ENCODE data around the gene WDFY4.
"Not testable (repeated sequence)": the region's sequence is repeated elsewhere in the genome, so short reads cannot be mapped to it uniquely, and the experiment has no call there.

Gene WDFY4, protein sequence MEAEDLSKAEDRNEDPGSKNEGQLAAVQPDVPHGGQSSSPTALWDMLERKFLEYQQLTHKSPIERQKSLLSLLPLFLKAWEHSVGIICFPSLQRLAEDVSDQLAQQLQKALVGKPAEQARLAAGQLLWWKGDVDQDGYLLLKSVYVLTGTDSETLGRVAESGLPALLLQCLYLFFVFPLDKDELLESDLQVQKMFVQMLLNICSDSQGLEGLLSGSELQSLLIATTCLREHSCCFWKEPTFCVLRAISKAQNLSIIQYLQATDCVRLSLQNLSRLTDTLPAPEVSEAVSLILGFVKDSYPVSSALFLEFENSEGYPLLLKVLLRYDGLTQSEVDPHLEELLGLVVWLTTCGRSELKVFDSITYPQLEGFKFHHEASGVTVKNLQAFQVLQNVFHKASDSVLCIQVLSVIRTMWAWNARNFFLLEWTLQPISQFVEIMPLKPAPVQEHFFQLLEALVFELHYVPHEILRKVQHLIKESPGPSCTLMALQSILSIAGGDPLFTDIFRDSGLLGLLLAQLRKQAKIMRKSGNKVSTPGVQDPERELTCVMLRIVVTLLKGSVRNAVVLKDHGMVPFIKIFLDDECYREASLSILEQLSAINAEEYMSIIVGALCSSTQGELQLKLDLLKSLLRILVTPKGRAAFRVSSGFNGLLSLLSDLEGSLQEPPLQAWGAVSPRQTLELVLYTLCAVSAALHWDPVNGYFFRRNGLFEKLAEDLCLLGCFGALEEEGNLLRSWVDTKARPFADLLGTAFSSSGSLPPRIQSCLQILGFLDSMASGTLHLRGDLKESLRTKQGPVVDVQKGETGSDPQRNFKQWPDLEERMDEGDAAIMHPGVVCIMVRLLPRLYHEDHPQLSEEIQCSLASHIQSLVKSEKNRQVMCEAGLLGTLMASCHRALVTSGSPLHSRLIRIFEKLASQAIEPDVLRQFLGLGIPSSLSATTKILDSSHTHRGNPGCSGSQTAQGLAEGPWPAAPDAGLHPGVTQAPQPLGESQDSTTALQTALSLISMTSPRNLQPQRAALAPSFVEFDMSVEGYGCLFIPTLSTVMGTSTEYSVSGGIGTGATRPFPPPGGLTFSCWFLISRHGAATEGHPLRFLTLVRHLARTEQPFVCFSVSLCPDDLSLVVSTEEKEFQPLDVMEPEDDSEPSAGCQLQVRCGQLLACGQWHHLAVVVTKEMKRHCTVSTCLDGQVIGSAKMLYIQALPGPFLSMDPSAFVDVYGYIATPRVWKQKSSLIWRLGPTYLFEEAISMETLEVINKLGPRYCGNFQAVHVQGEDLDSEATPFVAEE (N-terminal part only)

DNA sequence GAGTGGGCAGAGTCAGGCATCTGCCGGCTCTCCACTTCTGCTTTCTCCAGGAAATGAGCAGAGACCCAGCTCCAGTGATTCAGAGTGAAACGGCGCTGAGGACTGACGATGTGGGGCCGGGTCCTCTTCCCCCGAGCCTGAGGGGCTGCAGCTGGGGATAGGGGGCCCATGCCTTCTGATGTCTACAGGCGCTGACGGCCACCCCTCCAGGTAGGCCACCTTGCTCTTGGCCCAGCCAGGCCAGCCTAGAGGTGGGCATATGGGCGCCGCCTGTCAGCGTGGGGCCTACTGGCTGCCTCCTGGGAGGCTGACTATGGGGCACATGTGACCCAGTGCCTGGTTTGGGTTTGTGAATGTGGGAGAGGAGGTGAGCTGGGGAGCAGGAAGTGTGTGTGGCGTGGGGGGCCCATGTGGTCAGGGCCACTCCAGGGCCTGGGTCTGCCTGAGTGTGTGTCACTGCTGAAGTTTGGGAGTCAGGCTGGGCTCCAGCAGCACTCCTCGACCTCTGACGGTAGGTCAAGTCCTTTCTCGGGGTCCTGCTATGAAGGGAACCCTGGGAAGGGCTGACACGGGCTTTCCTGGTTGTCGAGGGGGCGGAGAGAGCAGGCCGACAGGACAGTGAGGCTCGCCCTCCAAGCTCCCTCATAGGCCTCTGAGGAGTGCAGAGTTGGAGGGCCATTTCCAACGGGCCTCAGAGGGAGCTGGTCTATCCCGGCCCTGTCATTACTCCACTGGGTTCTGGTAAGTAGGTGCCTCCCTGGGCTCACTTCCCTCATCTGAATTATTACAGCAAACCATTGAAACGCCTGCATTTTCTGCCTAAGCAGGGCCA lies at the start of gene WDFY4:
WDFY4 (plus strand) TSS at position 82 of the 832 bp plus-strand sequence. CDS start 24,860 bp downstream, outside the sequence.
- DNase-seq: no peak

DNA sequence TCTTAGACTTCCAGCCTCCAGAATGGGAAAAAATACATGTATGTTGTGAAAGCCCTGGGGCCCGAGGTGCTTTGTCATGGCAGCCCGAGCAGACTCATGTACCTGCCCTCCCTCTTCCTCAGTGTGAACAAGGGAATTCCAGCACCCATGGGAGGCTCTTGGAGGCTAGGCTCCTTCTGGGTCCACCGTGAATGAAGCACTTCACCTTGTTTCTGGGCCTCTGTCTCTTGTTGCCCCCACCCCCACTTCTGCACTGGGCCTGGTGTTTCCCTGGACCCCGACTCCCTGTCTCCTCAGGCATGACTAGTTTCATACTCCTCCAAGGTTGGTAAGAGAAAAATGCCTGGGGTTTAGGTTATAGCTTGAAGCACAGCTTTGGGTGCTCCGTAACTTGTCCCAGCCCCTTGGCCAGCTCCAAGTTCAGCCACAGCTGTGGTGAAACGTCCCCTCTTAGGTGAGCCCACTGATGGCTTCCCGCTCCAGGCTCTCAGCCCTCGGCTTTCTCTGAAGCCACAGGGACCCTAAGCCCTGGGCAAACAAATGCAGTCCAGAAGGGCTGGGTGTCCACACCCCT lies 49.6 kb upstream of the WDFY4 start:
- DNase-seq: no peak

DNA sequence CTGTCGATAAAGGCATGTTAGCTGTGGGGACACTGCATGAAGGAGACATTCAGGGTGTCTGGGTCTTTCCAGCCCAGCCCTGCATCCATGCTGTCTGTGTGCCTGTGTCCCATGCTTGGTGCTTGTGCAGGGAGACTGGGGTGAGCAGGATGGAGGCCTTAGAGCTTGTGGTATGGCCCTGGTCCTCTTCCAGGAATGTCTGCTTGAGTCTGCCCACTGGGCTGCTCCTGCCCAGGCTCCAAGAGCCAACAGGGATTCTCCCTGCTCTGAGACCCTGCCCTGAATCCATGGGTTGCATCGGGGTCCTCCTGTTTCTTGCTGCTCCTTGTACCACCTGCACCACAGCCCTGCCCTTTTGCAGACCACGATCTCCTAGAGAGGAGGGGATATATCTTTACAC lies 48.4 kb upstream of the WDFY4 start:
- DNase-seq: no peak

DNA sequence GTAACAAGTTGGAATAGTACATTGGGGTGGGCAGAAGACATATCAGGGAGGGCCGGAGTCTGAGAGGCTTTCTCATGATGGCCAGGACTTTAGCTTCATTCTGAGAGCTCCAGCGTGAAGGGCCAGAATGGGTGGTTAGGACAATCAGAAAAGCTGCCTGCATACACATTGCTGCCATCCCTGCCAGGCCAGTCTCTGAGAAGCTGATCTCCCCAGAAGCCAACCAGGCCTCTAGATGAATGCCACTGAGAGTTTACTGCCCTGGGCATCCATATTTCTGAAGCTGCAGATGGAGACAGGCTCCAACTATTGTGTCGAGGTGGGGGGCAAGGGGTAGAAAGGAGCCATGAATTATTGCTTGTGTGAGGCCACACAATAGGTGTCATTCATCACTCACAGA lies 47.8 kb upstream of the WDFY4 start:
- DNase-seq: no peak

DNA sequence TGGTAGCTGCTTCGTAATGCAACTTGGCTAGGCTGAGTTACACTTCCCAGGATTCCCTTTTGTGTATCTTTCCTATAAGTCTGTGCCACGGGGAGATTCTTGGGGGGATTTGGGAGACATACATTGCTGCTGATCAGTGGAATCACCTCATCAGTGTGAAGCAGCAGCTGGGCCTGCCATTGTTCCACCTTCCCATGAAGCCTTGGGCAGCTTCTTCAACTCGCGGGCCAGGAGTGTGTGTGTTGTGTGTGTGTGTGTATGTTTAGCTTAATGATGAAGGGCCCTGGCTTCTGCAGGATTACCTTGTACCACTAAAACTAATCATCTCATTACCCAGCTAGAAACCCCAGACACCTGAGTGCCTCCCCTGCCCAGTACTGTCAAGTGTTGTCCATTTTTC lies 46.5 kb upstream of the WDFY4 start:
- no peak for DNase-seq

DNA sequence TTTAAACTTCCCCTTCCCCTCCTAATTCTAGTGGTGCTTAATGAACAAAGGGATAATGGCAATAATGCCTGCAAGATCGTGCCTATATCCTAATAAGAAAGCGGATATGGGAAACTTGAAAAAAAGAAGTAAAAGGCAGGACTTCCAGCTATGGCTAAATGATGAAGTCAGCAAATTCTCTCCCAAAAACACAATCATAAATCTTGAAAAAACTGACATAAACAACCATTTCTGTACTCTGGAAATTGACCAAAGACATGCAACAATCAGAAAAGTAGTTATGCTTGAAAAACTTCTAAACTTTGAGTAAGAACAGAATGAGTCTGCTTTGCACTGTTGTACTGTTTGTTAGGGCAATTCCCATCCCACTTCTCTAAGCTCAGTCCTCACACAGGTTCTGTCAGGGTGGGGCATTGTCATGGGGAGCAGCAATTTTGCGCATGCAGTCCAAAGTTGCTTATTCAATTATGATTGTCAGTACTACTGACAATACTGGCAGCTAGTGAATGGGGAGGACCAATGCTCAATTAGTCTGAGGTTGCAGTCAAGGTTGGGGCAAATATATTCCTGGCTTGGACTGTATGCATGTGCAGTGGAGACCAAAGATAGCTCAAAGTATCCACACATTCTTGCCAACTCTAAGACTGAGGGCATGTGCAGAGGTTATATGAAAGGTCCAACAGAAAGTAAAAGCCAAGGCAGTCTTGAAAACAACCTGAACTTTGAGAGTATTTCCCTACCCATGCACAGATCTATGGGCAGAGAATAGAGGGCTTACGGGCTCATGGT lies 45.7 kb upstream of the WDFY4 start:
- no peak for DNase-seq

DNA sequence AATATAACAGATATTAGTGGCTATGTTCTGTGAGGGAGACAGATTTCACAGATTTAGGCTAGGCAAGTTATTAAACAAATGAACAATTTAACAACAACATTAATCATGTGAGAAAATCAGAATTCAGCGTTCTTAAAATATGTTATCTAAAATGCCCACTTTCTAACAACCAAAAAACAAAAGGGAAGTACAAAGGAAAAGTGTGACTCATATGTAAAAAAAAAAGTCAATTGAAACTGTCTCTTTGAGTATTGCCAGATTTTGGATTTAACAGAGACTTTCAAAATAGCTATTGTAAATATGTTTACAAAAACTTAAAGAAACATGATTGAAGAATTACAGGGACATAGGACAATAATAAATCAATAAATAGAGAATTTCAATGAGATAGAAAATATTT lies 45.0 kb upstream of the WDFY4 start:
- no peak for DNase-seq

DNA sequence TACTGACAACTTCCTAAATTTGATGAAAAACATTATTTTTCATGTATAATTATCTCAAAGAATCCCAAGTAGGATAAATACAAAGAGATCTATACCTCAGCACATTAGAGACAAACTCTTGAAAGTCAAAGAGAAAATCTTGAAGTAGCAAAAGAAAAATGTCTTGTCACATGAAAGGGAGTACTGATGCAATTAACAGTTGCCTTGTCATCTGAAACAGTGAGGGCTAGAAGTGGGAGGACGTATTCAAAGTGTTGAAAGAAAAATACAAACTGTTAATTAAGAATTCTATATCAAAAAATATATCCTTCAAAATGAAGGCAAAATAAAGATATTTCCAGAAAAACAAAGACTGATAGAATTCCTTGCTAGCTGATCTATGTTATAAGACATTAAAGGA lies 44.3 kb upstream of the WDFY4 start:
- no peak for DNase-seq

DNA sequence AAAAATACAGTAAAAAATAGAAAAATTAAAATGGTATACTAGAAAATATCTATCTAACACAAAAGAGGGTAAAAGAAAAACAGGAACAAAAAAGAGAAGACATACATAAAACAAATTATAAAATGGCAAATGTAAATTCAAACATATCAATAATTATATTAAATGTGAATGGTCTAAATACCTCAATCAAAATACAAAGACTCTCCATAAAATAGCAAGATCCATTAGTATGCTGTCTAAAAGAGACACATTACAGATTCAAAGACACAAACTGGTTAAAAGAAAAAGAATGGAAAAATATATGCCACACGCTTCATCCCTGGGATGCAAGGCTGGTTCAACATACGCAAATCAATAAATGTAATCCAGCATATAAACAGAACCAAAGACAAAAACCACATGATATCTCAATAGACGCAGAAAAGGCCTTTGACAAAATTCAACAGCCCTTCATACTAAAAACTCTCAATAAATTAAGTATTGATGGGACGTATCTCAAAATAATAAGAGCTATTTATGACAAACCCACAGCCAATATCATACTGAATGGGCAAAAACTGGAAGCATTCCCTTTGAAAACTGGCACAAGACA lies 43.5 kb upstream of the WDFY4 start:
- DNase-seq: not testable (repeated sequence)

DNA sequence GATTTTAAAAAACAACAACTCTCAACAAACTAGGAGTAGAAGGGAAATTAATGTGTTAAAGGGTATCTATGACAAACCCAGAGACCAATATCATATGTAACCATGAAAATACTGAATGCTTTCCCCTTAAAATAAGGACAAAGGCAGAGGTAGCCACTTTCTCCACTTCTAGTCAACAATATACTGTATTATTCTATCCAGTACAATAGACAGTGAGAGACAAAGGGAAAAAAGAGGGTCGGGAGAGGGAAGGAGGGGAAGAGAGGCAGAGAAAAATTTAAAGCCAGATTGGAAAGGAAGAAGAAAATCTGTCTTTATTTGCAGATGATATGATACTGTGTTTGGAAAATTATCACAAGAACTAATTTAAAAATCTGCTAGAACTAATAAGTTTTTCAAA lies 39.1 kb upstream of the WDFY4 start:
- DNase-seq: no peak

DNA sequence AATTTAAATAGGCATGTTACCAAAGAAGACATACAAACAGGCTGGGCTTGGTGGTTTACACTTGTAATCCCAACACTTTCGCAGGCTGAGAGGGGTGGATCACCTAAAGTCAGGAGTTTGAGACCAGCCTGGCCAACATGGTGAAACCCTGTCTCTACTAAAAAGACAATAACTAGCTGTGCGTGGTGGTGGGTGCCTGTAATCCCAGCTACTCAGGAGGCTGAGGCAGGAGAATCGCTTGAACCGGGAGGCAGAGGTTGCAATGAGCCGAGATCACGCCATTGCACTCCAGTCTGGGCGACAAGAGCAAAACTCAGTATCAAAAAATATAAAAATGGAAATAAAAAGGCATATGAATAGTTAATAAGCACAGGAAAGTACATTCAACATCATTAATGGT lies 37.6 kb upstream of the WDFY4 start:
- not testable (repeated sequence) for DNase-seq

DNA sequence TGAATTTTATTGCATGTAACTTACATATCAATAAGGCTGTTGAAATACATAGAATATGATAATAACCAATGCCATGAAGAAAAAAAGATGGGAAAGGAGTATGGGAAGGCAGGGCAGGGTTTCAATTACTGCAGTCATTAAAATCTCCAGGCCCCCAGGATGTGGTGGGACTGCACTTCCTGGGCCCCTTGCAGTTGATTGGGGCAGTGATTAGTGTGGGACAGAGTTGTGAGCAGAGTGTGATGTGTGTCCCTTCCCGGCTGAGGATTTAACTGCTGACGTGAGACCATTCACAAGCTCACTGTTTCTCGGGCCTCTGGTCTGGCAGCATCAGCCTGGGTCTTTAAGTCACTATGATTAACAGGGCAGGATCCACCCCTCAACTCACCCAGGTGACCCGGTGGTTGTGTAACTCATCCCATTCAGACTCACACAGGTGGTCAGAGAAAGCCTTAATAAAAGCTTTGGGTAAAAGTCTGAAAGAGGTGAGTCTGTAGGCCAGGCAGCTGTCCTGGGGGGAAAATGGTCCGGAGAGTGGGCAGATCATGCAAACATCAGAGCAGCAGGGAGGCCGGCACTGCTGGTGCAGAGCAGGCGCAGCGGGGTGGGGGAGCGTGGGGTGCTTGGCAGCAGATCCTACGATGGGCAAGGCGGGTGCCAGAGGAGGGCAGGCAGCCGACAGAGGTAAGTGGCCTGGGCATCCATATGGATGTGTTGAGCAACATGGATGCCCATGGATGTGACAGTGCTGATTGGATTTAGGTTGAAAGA lies 36.3 kb upstream of the WDFY4 start:
- no peak for DNase-seq

DNA sequence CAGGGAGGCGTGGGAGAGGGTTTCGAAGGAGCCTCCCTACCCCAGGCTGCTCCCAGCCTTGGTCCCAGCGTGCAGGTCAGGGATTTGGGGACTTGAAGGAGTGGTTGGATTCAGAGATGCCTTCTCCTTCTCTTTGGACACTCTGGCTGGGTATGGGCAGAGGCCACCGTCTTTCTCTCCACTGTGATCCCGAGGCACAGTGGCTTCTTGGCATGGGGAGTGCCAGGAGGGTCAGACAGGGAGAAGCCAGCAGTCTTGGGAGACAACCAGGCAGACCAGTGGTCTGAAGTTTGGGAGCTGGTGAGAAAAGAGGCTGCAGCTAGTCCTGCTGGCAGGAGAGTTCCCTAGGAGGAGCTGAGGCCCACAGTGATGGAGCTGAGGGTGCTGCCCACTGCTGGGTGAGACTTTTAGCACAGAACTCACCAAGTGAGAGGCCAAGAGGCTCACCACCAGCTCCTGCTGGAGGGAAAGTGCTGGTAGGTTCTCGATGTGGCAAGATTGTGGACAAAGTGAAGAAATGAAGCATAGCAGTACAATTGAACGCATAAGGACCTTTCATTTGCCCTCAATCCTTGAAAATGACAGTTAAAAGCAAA lies 35.2 kb upstream of the WDFY4 start:
- no peak for DNase-seq

DNA sequence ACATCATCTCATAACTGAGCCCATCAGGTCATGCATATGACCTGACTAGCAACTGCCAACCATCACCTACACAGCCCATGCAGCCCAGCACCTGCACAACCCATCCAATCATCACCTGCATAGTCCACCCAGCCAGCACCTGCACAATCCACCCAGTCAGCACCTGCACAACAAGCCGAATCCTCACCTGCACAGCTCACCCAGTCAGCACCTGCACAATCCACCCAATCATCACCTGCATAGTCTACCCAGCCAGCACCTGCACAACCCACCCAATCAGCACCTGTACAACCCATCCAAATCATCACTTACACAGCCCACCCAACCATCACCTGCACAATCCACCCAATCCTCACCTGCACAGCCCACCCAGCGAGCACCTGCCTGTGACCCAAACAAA lies 33.4 kb upstream of the WDFY4 start:
- no peak for DNase-seq

DNA sequence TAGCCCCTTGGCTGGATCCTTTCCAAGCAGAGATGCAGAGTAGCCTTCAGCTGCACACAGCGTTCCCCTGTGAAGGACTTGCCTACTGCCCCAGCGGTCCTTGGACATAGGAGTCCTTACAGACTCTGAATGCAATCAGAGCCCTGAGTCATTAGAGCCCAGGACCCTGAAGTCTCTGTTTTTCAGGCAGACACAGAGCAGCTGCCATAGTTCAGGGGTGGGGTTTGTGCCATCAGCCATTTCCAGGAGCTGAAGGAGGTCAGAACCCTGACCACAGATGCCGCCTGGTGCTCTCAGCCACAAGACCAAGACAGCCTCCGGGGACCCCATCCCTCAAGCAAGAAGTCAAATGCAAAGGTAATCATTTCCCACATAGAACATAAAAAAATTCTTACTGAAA lies 32.8 kb upstream of the WDFY4 start:
- DNase-seq: no peak

DNA sequence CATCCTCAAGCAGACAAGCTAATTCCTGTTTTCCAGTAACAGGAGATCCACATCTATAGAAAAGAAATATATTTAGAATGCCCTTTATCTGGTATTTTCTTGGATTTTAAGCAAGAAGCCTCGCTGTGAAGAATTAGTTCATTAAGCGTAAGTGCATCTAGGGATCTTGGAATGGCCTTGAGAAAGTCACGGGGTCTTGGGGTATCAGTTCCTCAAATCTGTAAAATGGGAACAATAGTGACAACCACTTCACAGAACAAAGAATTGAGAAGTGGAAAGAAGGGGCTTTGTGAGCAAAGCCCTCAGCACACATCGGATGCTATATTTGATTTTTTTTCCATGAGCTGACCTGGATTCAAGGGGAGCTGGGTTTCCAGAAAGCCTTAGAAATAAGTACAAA lies 32.3 kb upstream of the WDFY4 start:
- DNase-seq: no peak

DNA sequence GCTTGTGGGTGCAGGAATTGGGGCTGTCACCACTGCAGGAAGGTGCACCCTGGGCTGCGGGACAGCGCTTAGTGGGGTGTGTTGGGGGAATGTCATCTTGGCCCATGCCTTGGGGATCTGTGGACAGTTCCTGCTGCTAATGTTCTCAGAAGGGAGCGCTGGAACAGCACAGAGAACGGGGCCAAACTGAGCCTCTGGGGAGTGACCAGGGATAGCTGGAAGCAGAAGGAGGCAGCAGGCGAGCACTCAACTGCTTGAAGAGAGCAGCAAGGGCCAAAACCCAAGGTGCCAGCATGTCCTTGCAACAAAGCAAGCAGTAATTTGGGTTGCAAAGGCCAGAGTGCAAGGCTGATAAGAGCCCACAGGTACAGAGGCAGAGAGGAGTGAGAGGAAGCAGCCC lies 31.3 kb upstream of the WDFY4 start:
- no peak for DNase-seq

DNA sequence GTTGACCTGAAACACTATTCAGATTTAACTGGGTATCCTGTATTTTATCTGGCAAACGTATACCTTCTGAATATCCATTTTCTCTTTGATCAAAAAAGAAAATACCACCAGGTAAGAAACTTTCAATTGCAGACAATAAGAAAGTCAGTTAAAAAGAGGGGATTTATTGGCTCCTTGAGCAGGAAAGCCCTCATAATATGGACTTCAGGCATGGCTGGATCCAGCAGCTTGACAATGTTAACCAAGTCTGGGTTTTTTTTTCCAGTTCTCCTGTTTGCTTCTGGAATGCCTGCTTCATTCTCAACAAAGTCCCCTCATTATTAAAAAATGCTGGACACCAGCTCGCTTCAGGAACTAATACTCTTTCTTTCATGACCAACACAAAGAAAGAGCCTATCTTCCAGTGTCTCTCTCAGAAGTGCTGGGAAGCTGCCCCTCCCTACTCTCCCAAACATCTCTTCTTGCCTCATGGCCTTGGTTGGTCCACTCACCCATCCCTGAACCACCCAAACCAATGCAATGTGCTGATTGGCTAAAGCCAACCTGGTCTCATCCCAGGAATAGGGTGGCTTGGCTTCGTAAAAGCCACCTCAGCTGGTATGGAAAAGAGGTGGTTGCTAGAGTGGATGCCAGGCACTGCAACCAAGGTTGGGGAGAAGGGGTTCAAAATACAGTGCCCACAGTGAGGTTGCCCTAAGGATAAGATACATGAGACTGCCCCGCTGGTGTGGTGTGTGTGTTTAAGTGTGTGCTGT lies 30.6 kb upstream of the WDFY4 start:
- DNase-seq: no peak
